HepG2 (cell line): ENCODE measurements around the gene HSDL2. TPM values are rescaled to one million over a fixed set of nuclear protein-coding genes. Genes with fewer than 3 reads are reported as not detected.

ENCODE experiments used
- ATF7 ChIP-seq, 2 experiments: fragments of 450-650 bp in 1 of 2; sonication (generic) in 1 of 2; formaldehyde crosslinking in 1 of 2; IDR thresholded peaks; 2 replicates each; pipeline versions ENCODE4 v1.4.0 to v1.6.1; 2016 to 2020; ENCODE audit warnings: antibody characterized with exemption in 1 of 2, mild to moderate bottlenecking in 1 of 2, missing genetic modification reagents in 1 of 2
- BCLAF1 ChIP-seq: fragments of 450-650 bp; IDR thresholded peaks from 2 replicates; pipeline ENCODE4 v1.6.1; 2017; ENCODE audit warnings: mild to moderate bottlenecking
- CBX1 ChIP-seq: IDR thresholded peaks from one replicate; pipeline ENCODE4 v1.6.1; 2016; ENCODE audit warnings: antibody characterized with exemption, low read depth
- KLF13 ChIP-seq: sonication (generic); formaldehyde crosslinking; IDR thresholded peaks from 2 replicates; pipeline ENCODE4 v1.4.0; 2020; ENCODE audit warnings: mild to moderate bottlenecking, missing genetic modification reagents
- NCOR1 ChIP-seq: fragments of 200-600 bp; sonication (generic); IDR thresholded peaks from 2 replicates; pipeline ENCODE4 v1.7.0; 2017; ENCODE audit warnings: antibody characterized with exemption, low read length, borderline replicate concordance
- NR2F1 ChIP-seq, 2 experiments: fragments of 450-650 bp in 1 of 2; formaldehyde crosslinking in 1 of 2; IDR thresholded peaks; 2 replicates each; pipeline versions ENCODE4 v1.5.0 to v1.6.1; 2016 to 2020; ENCODE audit warnings: mild to moderate bottlenecking in 1 of 2, missing compliant biosample characterization in 1 of 2, missing genetic modification reagents in 1 of 2, moderate library complexity in 1 of 2
- NR2F6 ChIP-seq, 2 experiments: IDR thresholded peaks; 2 replicates each; pipeline ENCODE4 v1.6.1; 2016; ENCODE audit warnings: antibody characterized with exemption in 1 of 2, mild to moderate bottlenecking in 1 of 2
- RARA ChIP-seq: IDR thresholded peaks from 2 replicates; pipeline ENCODE4 v1.6.1; 2016; ENCODE audit warnings: missing genetic modification reagents, missing compliant biosample characterization
- SOX6 ChIP-seq, 2 experiments: fragments of 450-650 bp in 1 of 2; sonication (generic) in 1 of 2; formaldehyde crosslinking in 1 of 2; IDR thresholded peaks; 2 replicates each; pipeline versions ENCODE4 v1.4.0 to v1.6.1; 2017 to 2020; ENCODE audit warnings: antibody characterized with exemption in 1 of 2, mild to moderate bottlenecking in 1 of 2, missing genetic modification reagents in 1 of 2
- TMF1 ChIP-seq: sonication (generic); formaldehyde crosslinking; IDR thresholded peaks from 2 replicates; pipeline ENCODE4 v1.8.1; 2022; ENCODE audit warnings: low read depth, missing genetic modification reagents
- ZHX1 ChIP-seq: sonication (generic); formaldehyde crosslinking; IDR thresholded peaks from 2 replicates; pipeline ENCODE4 v1.8.1; 2022; ENCODE audit warnings: low read depth, mild to moderate bottlenecking, missing genetic modification reagents
- ZNF280D ChIP-seq: sonication (generic); formaldehyde crosslinking; IDR thresholded peaks from 2 replicates; pipeline ENCODE4 v1.5.1; 2020; ENCODE audit warnings: mild to moderate bottlenecking, missing genetic modification reagents
- ZNF609 ChIP-seq: sonication (generic); formaldehyde crosslinking; IDR thresholded peaks from 2 replicates; pipeline ENCODE4 v1.4.0; 2020; ENCODE audit warnings: mild to moderate bottlenecking, missing genetic modification reagents, borderline replicate concordance
- ZNF629 ChIP-seq: sonication (generic); formaldehyde crosslinking; conservative IDR thresholded peaks from 2 replicates; pipeline ENCODE4 v1.5.0; 2020; ENCODE audit warnings: missing genetic modification reagents
- ZNF792 ChIP-seq: IDR thresholded peaks from 2 replicates; pipeline ENCODE4 v1.6.1; 2016
- polyA plus RNA-seq, 8 experiments: library from polyadenylated mRNA; depleted of rRNA in 3 of 8; stranded (reverse) in 7 of 8; unstranded in 1 of 8; fragments of >200 nt; fragmentation: Illumina TruSeq in 4 of 8; extraction: Trizol in 4 of 8; gene quantifications; 2 replicates each; pipeline versions ENCODE4 v1.2.1 to v1.2.3, GENCODE V29; 2011 to 2016; ENCODE audit warnings: low read depth in 4 of 8, missing spikeins in 1 of 8, mixed read lengths in 1 of 8; ENCODE audit not compliant: insufficient read depth in 1 of 8
- total RNA-seq, 5 experiments: library from RNA; depleted of rRNA; stranded (reverse); fragments of >200 nt; fragmentation: Illumina TruSeq; extraction: Trizol; gene quantifications; 2 replicates each; pipeline ENCODE4 v1.2.3, GENCODE V29; 2016; ENCODE audit warnings: low read depth in 1 of 5

HSDL2 gene
- total and polyA plus RNA-seq, 2 of the 13 experiments (the other 11 are each of a cell fraction or from before 2014, with no cell fraction given): 55.3 to 80.2 TPM

GRCh38 chr9:112384690-112385089, 4.8 kb downstream of the HSDL2 start (continued):
- TF ChIP-seq ZNF609 (peak; percentile 57; the same call in 1 of the 2 replicates), NR2F1 (CRISPR knock-in tag; IDR thresholded peaks at IDR 0.05) (peak in 1 of 2 experiments; percentile 24; a peak in 1 of 4 replicates), CBX1 (no peak), ZNF792 (CRISPR knock-in tag) (no peak), ATF7 (IDR thresholded peaks at IDR 0.05) (no peak), ATF7 (CRISPR knock-in tag; IDR thresholded peaks at IDR 0.05) (no peak), ZNF629 (CRISPR knock-in tag) (no peak), NR2F6 (IDR thresholded peaks at IDR 0.05) (peak; percentile 28; the same call in 1 of the 2 replicates), NR2F6 (CRISPR knock-in tag; IDR thresholded peaks at IDR 0.05) (no peak), ZHX1 (CRISPR knock-in tag) (no peak), RARA (CRISPR knock-in tag) (peak; percentile 69; the same call in 1 of the 2 replicates), KLF13 (CRISPR knock-in tag) (no peak), NCOR1 (no peak), TMF1 (CRISPR knock-in tag) (no peak), SOX6 (IDR thresholded peaks at IDR 0.05) (no peak), SOX6 (CRISPR knock-in tag; IDR thresholded peaks at IDR 0.05) (no peak; the same call in none of the 2 replicates), ZNF280D (0 out of 2 replicates have a peak, but pooled peaks have one; percentile 24), BCLAF1 (no peak)
